GM21526 (cell line): ENCODE measurements around the gene ACTN2.

Experiments used
- ATAC-seq: cut with Tn5 transposase; IDR thresholded peaks from one replicate; pipeline ENCODE4 v1.9.1; 2021; ENCODE audit warnings: moderate library complexity; ENCODE audit not compliant: unreplicated experiment, low FRiP score

The ACTN2 gene

GRCh38 chr1:236765831-236766230, 79.5 kb downstream of the ACTN2 start:
- ATAC-seq = no peak

- ATAC-seq = no peak
Observed at GRCh38 chr1:236766506-236766905, 80.2 kb downstream of the ACTN2 start.

GRCh38 chr1:236767276-236767675, 81.0 kb downstream of the ACTN2 start:
- no peak for ATAC-seq

- ATAC-seq = no peak
Observed at GRCh38 chr1:236768601-236769000, 82.3 kb downstream of the ACTN2 start.

GRCh38 chr1:236773919-236774318, 87.6 kb downstream of the ACTN2 start:
- ATAC-seq = no peak

GRCh38 chr1:236774926-236775325, 88.6 kb downstream of the ACTN2 start:
- ATAC-seq = no peak

- ATAC-seq = no peak
Observed at GRCh38 chr1:236779312-236779711, 93.0 kb downstream of the ACTN2 start.

- ATAC-seq = no peak
Observed at GRCh38 chr1:236785477-236785876, 99.2 kb downstream of the ACTN2 start.

GRCh38 chr1:236786453-236786852, 100.2 kb downstream of the ACTN2 start:
- no peak for ATAC-seq

- ATAC-seq = no peak
Observed at GRCh38 chr1:236794585-236795034, 108.3 kb downstream of the ACTN2 start.

GRCh38 chr1:236795035-236795756, 108.9 kb downstream of the ACTN2 start, which contains the start of gene MTR:
MTR (plus strand) TSS chr1:236795292; CDS start chr1:236795704, 412 bp downstream.
- peak; percentile 99 for ATAC-seq

- peak; percentile 30 for ATAC-seq
Observed at GRCh38 chr1:236795757-236796667, 109.7 kb downstream of the ACTN2 start.

- ATAC-seq = no peak
Observed at GRCh38 chr1:236799001-236799400, 112.7 kb downstream of the ACTN2 start.

- ATAC-seq = no peak
Observed at GRCh38 chr1:236800002-236800620, 113.8 kb downstream of the ACTN2 start.

- ATAC-seq = no peak
Observed at GRCh38 chr1:236800623-236801022, 114.3 kb downstream of the ACTN2 start.

GRCh38 chr1:236802264-236802663, 116.0 kb downstream of the ACTN2 start:
- no peak for ATAC-seq

- no peak for ATAC-seq
Observed at GRCh38 chr1:236806634-236807033, 120.3 kb downstream of the ACTN2 start.

- ATAC-seq = no peak
Observed at GRCh38 chr1:236808005-236808404, 121.7 kb downstream of the ACTN2 start.

- ATAC-seq = no peak
Observed at GRCh38 chr1:236808564-236809130, 122.3 kb downstream of the ACTN2 start.

GRCh38 chr1:236809148-236809547, 122.8 kb downstream of the ACTN2 start:
- ATAC-seq = no peak

GRCh38 chr1:236810018-236810417, 123.7 kb downstream of the ACTN2 start:
- ATAC-seq = no peak
